Measurements from ENCODE around the gene MLXIP.

The MLXIP gene

GRCh38 chr12:122192441-122192840, 113.9 kb downstream of the MLXIP start:
- DNase-seq = no peak

GRCh38 chr12:122194804-122195203, 116.2 kb downstream of the MLXIP start:
- DNase-seq = no peak

GRCh38 chr12:122195405-122195804, 116.8 kb downstream of the MLXIP start:
- DNase-seq = no peak

Measured in activated CD4-positive, alpha-beta T cell treated with anti-CD3 and anti-CD28 coated beads, Interleukin-2, amount 50 U/mL, for 1 hour (primary cell).